ENCODE results near the gene BANF2. TPM values are rescaled to one million over a fixed set of nuclear protein-coding genes. Genes with fewer than 3 reads are reported as not detected.

Gene BANF2
- total and polyA plus RNA-seq, 2 experiments from 2014 or later, result not detected

DNA sequence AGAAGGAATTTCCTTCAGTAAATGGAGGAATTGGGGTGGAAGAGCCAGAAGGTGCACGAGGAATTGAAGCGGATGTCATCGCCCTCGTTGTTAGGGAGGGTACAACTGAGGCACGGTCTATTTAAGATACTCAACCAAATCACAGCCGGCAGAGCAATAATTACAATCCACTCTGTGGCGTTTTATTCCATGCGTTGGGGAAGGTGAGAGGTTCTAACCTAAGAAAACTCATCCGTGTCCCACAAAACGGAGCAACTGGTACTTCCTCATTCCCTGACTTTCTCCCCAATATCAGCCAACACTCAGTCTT is 16.9 kb upstream of the BANF2 start:
- Histone ChIP-seq H3K4me1 (ENCODE audit: insufficient read depth) (peaks cover 38% of the 10 kb centered on the region), H3K4me3 (peak overlapping the region; percentile 20), H3K27ac (peak overlapping the region; percentile 76), H3K9me2 (replicated peaks; ENCODE audit: insufficient read depth) (no peaks in the 10 kb centered on the region), H2AFZ (peak overlapping the region; percentile 20), H3K9me3 (ENCODE audit: low read depth) (no peaks in the 10 kb centered on the region), H3K27me3 (no peaks in the 10 kb centered on the region), H3K36me3 (replicated peaks; ENCODE audit: insufficient read depth, low read depth) (no peaks in the 10 kb centered on the region), H3K4me2 (peak overlapping the region; percentile 66), H3K79me2 (peaks cover 33% of the 10 kb centered on the region), H4K20me1 (ENCODE audit: insufficient read depth, poor library complexity, severe bottlenecking) (peaks cover 31% of the 10 kb centered on the region)
- TF ChIP-seq CTCF (IDR thresholded peaks at IDR 0.05; ENCODE audit: poor library complexity) (no peak), EZH2phosphoT487 (IDR thresholded peaks at IDR 0.05; ENCODE audit: low read depth, severe bottlenecking, unreplicated experiment) (no peak), EZH2 (IDR thresholded peaks at IDR 0.05; ENCODE audit: borderline replicate concordance) (no peak)
- 29% methylated on average over 10 of the region's 10 CpGs for WGBS (ENCODE audit: low lambda C conversion rate, missing lambda C conversion rate)
- no peak for DNase-seq (ENCODE audit: low spot score)

- Histone ChIP-seq H4K20me1 (ENCODE audit: insufficient read depth, poor library complexity, severe bottlenecking) (peaks cover 25% of the 10 kb centered on the region), H3K4me2 (peak overlapping the region; percentile 66), H2AFZ (no peak overlapping the region), H3K9me3 (ENCODE audit: low read depth) (no peaks in the 10 kb centered on the region), H3K79me2 (peaks cover 27% of the 10 kb centered on the region), H3K36me3 (replicated peaks; ENCODE audit: insufficient read depth, low read depth) (no peaks in the 10 kb centered on the region), H3K4me1 (ENCODE audit: insufficient read depth) (peaks cover 38% of the 10 kb centered on the region), H3K27ac (peak overlapping the region; percentile 76), H3K27me3 (no peaks in the 10 kb centered on the region), H3K9me2 (replicated peaks; ENCODE audit: insufficient read depth) (no peaks in the 10 kb centered on the region), H3K4me3 (no peak overlapping the region)
- TF ChIP-seq EZH2phosphoT487 (IDR thresholded peaks at IDR 0.05; ENCODE audit: low read depth, severe bottlenecking, unreplicated experiment) (no peak), CTCF (IDR thresholded peaks at IDR 0.05; ENCODE audit: poor library complexity) (no peak), EZH2 (IDR thresholded peaks at IDR 0.05; ENCODE audit: borderline replicate concordance) (no peak)
- DNase-seq (ENCODE audit: low spot score), result no peak
- 72% methylated on average over 10 of the region's 10 CpGs for WGBS (ENCODE audit: low lambda C conversion rate, missing lambda C conversion rate)
Observed at GRCh38 chr20:17683218-17684076, 16.3 kb upstream of the BANF2 start.

- peak overlapping the region; percentile 76 for H3K27ac ChIP-seq
- no peaks in the 10 kb centered on the region for H3K9me3 ChIP-seq (ENCODE audit: low read depth)
- peaks cover 17% of the 10 kb centered on the region for H4K20me1 ChIP-seq (ENCODE audit: insufficient read depth, poor library complexity, severe bottlenecking)
- no peaks in the 10 kb centered on the region for H3K9me2 ChIP-seq (replicated peaks; ENCODE audit: insufficient read depth)
- no peaks in the 10 kb centered on the region for H3K27me3 ChIP-seq
- H3K4me1 ChIP-seq (ENCODE audit: insufficient read depth), result peaks cover 30% of the 10 kb centered on the region
- TF ChIP-seq EZH2phosphoT487 (IDR thresholded peaks at IDR 0.05; ENCODE audit: low read depth, severe bottlenecking, unreplicated experiment) (no peak), CTCF (IDR thresholded peaks at IDR 0.05; ENCODE audit: poor library complexity) (no peak), EZH2 (IDR thresholded peaks at IDR 0.05; ENCODE audit: borderline replicate concordance) (no peak)
- H3K79me2 ChIP-seq, result peaks cover 19% of the 10 kb centered on the region
- no peak overlapping the region for H3K4me3 ChIP-seq
- H3K4me2 ChIP-seq, result peak overlapping the region; percentile 66
- H3K36me3 ChIP-seq (replicated peaks; ENCODE audit: insufficient read depth, low read depth), result no peaks in the 10 kb centered on the region
- no peak overlapping the region for H2AFZ ChIP-seq
- WGBS (ENCODE audit: low lambda C conversion rate, missing lambda C conversion rate), result 47% methylated on average over 13 of the region's 13 CpGs
- DNase-seq (ENCODE audit: low spot score), result peak; percentile 55
Observed at GRCh38 chr20:17684077-17684888, 15.5 kb upstream of the BANF2 start.

Measured in hepatocyte (in vitro differentiated cells).